ENCODE results near the gene SCARB1. TPM values are rescaled to one million over a fixed set of nuclear protein-coding genes. Genes with fewer than 3 reads are reported as not detected.
"Not testable (repeated sequence)": the region's sequence is repeated elsewhere in the genome, so short reads cannot be mapped to it uniquely, and the experiment has no call there.

The SCARB1 gene
- total RNA-seq, 1 donor, result 28.0 TPM

DNA sequence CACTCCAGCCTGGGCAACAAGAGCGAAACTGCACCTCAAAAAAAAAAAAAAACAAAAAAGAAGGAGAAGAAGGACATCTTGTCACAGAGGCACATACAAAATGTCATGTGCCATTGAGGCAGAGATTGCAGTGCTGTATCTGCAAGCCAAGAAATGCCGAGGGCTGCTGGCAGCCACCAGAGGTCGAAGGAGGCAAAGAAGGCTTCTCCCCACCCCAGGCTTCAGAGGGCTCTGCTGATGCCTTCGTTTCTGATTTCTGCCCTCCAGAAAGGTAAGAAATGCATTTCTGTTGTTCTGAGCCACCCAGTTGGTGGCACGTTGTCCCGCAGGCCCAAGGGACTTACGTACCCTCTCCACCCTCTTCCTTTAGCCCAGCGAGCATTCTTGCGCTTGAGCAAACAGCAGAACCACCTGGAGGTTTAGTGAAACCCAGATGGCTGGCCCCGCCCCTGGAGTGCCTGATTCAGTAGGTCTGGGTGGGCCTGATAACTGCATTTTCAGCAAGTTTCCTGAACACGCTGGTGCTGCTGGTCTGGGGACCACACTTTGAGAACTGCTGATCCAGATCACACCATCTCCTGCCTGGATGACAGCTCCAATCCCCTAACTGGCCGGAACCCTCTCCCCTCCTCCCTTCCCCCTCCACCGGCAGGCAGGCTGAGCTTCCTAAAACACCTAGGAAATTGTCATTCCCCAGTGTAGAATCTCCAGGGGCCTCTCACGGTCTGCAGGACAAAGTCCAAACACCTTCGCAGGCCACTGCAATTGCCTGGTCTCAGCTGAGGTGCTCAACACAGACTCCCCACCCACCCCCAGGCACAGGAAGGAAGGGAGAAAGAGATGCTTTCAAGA, 21.1 kb upstream of the SCARB1 start:
- DNase-seq (ENCODE audit: low read depth in 2 of 3, low spot score in 2 of 3), result peak in 2 of 3 donors; percentile 73

DNA sequence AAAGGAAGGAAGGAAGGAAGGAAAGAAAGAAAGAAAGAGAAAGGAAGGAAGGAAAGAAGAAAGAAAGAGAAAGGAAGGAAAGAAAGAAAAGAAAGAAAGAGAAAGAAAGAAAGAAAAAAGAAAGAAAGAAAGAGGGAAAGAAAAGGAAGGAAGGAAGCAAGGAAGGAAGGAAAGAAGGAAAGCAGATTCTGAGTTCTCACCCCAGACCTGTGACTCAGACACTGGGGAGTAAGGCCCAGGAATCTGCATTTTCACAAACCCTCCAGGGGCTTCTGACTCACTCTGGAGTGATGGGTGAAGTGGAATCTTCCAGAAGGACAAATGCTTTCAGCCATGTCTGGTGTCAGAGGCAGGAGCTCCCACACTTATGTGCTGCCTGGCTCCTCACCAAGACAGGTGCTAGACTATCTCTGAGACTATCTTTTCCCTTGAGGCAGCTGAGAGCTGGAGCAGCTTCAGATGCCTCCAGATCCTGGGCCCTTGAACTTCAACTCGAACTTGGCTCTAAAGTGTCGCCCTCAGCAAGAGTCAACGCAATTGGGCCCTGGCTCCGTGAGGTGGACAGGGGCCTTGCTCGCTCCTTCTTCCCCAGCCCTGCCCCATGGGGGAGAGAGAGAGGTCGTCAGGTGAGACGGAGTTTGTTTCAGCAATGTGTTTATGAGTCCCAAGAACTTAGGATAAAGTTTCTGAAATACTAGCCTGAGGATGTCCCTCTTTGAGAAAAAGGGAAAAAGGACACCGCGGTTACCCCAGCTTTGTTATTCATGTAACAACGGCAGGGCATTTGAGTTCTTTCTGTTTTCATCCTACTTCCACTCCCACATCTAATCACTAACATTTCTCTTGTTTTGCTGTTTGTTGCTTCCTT, 19.8 kb upstream of the SCARB1 start:
- no peak for DNase-seq (ENCODE audit: low read depth in 2 of 3, low spot score in 2 of 3)

- DNase-seq (ENCODE audit: low read depth in 2 of 3, low spot score in 2 of 3), result no peak
These were observed 17.5 kb upstream of the SCARB1 start for GRCh38 chr12:124881123-124881522.

DNA sequence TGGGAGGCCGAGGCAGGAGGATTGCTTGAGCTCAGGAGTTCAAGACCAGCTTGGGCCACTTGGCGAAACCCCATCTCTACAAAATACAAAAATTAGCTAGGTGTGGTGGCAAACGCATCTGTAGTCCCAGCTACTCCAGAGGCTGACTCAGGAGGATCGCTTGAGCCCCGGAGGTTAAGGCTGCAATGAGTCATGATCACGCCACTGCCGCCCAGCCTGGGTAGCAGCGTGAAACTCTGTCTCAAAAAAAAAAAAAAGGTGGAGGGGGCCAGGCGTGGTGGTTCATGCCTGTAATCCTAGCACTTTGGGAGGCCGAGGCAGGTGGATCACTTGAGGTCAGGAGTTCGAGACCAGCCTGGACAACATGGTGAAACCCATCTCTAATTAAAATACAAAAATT, 16.7 kb upstream of the SCARB1 start:
- not testable (repeated sequence) for DNase-seq (ENCODE audit: low read depth in 2 of 3, low spot score in 2 of 3)

DNA sequence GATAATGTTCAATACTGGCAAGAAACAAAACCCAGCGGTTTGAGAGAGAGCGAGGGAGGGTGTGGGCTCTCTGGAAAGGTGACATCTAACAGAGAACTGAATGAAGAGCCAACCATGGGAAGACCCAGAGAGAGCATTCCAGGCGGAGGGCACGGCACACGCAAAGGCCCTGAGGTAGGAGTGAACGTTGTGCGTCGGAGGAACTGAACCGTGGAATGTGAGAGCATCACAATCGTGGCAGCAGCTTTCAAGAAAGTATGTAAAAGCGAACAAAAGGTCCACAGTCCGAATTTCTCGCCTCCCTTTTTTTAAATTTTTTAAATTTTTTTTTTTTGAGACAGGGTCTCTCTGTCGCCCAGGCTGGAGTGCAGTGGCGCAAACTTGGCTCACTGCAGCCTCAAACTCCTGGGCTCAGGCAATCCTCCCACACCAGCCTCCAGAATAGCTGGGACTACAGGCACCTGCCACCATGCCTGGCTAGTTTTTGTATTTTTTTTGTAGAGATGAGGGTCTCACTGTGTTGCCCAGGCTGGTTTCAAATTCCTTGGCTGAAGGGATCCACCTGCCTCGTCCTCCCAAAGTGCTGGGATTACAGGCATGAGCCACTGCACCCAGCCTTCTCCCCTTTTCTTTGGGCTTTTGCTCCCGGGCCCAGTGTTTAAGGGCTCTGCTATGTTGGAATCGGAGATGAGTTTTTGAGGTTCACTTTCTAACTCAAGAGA, 15.3 kb upstream of the SCARB1 start:
- DNase-seq (ENCODE audit: low read depth in 2 of 3, low spot score in 2 of 3), result no peak

GRCh38 chr12:124877423-124877822, 13.8 kb upstream of the SCARB1 start:
- DNase-seq (ENCODE audit: low read depth in 2 of 3, low spot score in 2 of 3), result no peak

- DNase-seq (ENCODE audit: low read depth in 2 of 3, low spot score in 2 of 3), result no peak
These were observed 12.5 kb upstream of the SCARB1 start for GRCh38 chr12:124876171-124876570.

- DNase-seq (ENCODE audit: low read depth in 2 of 3, low spot score in 2 of 3), result no peak
These were observed 12.1 kb upstream of the SCARB1 start for GRCh38 chr12:124875803-124876132.

- no peak for DNase-seq (ENCODE audit: low read depth in 2 of 3, low spot score in 2 of 3)
These were observed 11.5 kb upstream of the SCARB1 start for GRCh38 chr12:124874988-124875802.

DNA sequence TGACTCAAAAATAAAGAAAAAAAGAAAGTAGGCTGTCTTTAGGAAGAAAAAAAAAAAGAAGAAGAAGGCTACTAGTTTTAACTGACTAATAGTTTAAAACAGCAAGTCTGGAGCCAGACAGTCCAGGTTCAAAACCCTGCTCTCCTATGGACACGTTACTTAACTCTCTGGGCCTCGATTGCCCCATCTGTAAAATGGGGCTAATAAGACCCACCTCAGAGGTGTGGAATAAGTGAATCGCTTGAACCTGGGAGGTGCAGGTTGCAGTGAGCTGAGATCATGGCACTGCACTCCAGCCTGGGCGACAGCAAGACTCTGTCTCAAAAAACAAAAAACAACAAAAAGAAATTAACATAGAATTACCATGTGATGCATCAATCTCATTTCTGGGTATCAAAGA, 10.5 kb upstream of the SCARB1 start:
- DNase-seq (ENCODE audit: low read depth in 2 of 3, low spot score in 2 of 3), result no peak

GRCh38 chr12:124872068-124872719, 8.5 kb upstream of the SCARB1 start:
- no peak for DNase-seq (ENCODE audit: low read depth in 2 of 3, low spot score in 2 of 3)

GRCh38 chr12:124871297-124871696, 7.6 kb upstream of the SCARB1 start:
- DNase-seq (ENCODE audit: low read depth in 2 of 3, low spot score in 2 of 3), result no peak

DNA sequence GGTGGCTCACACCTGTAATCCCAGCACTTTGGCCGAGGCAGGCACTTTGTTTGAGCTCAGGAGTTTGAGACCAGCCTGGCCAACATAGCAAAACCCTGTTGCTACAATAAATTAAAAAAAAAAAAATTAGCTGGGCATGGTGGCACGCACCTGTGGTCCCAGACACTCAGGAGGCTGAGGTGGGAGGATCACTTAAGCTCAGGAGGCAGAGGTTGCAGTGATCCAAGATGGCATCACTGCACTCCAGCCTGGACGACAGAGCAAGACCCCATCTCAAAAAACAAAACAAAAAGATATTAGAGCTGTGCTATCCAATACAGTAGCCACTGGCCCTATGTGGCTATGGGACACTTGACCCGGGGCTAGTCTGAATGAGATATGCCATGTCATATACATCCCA, 6.9 kb upstream of the SCARB1 start:
- no peak for DNase-seq (ENCODE audit: low read depth in 2 of 3, low spot score in 2 of 3)

GRCh38 chr12:124869059-124869665, 5.5 kb upstream of the SCARB1 start:
- DNase-seq (ENCODE audit: low read depth in 2 of 3, low spot score in 2 of 3), result peak in 2 of 3 donors; percentile 70 to 90

DNA sequence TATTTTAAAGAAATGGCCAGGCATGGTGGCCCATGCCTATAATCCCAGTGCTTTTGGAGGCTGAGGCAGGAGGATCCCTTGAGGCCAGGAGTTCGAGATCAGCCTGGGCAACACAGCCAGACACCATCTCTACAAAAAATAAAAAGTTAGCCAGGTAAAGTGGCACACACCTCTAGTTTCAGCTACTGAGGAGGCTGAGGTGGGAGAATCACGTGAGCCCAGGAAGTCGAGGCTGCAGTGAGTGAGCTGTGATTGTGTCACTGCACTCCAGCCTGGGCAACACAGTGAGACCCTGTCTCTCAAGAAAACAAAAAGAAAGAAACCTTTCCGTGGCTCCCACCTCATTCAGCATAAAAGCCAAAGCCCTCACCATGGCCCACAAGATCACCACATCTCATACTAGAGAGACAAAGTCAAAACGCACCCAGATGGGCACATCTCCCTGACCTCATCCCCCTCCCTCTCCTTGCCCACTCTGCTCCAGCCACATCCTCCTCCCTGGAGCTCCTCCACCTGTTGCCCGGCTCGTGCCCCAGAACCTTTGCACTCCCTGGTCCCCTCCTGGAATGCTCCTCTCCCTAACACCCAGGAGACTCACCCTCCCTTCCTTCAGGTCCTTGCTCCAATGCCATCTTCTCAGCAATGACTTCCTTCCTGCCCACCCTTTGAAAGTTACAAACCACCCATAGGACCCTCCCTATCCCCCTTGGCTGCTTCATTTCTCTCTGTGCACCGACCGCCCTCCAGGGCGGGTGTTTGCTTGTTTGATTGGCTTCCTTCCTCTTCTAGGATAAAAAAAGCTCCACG, 4.8 kb upstream of the SCARB1 start:
- no peak for DNase-seq (ENCODE audit: low read depth in 2 of 3, low spot score in 2 of 3)

GRCh38 chr12:124867401-124867930, 3.8 kb upstream of the SCARB1 start:
- DNase-seq (ENCODE audit: low read depth in 2 of 3, low spot score in 2 of 3), result peak in 1 of 3 donors; percentile 67

GRCh38 chr12:124866883-124867400, 3.3 kb upstream of the SCARB1 start:
- no peak for DNase-seq (ENCODE audit: low read depth in 2 of 3, low spot score in 2 of 3)
